Cardiac fibroblast (primary cell): Measurements from ENCODE around the gene DOCK4.

ENCODE experiments used
- DNase-seq, 2 donors: peaks; one replicate each; pipeline versions ENCODE4 v3.0.0 to v3.0.0-alpha.2; 2010; ENCODE audit warnings: low read depth in 2 of 2
- H3K4me3 ChIP-seq, 2 donors: replicated peaks in 1 of 2; 1 replicate in 1 of 2; 2 replicates in 1 of 2; pipeline ENCODE4 v1.5.1; 2011; ENCODE audit warnings: low read depth in 2 of 2, low read length in 2 of 2, mild to moderate bottlenecking in 2 of 2, moderate library complexity in 1 of 2
- CTCF ChIP-seq: IDR thresholded peaks from one replicate; pipeline ENCODE4 v1.5.1; 2011; ENCODE audit warnings: low read depth, mild to moderate bottlenecking, low read length, inconsistent platforms

Gene DOCK4

DNA sequence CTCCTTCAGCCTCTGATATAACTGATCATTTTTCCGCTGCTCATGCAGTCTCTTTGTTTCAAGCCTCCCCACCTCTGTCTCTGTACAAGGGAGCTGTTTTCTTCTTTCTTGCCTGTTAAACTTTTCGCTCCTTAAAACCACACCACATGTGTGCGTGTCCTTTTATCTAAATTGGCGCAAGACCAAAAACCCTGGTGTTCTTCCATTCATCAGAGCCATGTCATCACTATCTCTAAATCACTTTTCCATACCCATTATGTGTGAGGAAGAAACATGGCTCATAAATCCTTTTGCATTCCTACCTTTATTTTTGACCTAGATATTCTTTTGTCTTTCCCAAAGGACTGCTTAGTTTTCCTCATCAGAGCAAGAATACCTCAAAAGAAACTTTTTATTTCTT lies 404.9 kb downstream of the DOCK4 start:
- no peak for TF ChIP-seq CTCF
- DNase-seq, result peak in 1 of 2 donors; percentile 12
- H3K4me3 ChIP-seq, result no peak overlapping the region

DNA sequence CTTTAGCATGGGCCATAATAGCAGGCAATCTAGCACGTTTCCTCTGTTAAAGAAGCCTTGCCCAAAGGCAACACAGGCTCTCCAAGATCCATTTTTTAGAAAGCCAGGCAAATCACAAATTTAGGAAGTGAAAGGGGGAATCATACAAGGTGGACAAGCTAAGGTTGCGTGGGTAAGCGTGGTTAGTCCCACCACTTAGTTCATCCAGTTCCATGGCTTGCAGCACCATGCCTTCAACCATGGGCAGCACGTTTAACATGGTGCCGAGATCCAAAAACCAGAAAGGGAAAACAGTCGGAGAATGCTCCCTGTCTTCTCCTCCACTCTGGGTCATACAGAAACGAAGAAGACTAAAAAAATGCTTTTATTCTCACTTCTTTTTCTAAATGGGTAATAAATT lies 409.5 kb downstream of the DOCK4 start:
- TF ChIP-seq CTCF, result no peak
- peak; percentile 17 to 28 for DNase-seq
- no peak overlapping the region for H3K4me3 ChIP-seq

- DNase-seq, result peak; percentile 5 to 8
- TF ChIP-seq CTCF, result no peak
- no peak overlapping the region for H3K4me3 ChIP-seq
Observed at GRCh38 chr7:111789870-111790269, 416.3 kb downstream of the DOCK4 start.

GRCh38 chr7:111789048-111789320 lies 417.2 kb downstream of the DOCK4 start:
- no peak overlapping the region for H3K4me3 ChIP-seq
- no peak for TF ChIP-seq CTCF
- DNase-seq, result no peak

DNA sequence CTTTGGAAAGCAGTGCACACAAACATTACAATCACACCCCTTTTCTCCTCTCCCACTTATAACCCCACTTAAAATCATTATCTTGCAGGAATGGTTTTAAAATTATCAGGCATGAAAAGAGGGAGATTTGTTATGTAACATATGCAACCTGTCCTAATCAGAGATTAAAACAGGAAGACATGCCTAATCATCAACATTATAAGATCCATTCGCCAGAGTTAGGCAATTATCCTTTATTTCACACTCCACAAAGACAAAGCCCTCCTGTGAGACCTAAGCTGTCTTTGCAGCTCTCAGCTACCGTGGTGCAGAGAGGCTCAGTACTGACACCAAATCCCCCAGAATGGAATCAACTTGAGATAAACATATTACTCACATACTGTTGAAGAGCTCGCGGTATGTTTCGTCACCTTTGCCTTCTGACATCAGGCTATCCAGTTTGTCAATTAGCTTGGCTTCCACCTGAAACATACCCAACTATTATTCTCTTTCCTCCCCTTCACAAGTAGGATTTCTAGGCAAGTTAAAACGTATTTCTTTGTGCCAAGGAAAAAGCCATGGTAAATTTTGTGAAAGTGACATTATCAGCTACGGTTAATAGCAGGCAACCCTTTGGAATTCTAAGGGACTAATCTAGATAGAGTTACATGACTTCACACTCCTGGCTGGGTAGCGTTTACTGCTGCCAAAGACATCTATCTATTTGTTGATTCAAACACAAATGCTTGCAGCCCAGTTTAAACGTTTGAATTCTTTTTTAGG lies 417.7 kb downstream of the DOCK4 start:
- no peak overlapping the region for H3K4me3 ChIP-seq
- no peak for TF ChIP-seq CTCF
- peak; percentile 19 to 24 for DNase-seq

GRCh38 chr7:111787741-111788140 lies 418.5 kb downstream of the DOCK4 start:
- H3K4me3 ChIP-seq, result no peak overlapping the region
- DNase-seq, result no peak
- no peak for TF ChIP-seq CTCF

- TF ChIP-seq CTCF, result no peak
- no peak overlapping the region for H3K4me3 ChIP-seq
- DNase-seq, result no peak
Observed at GRCh38 chr7:111787099-111787498, 419.1 kb downstream of the DOCK4 start.
